Neuronal stem cell (in vitro differentiated cells): ENCODE results near the gene NUDT19.
"Not testable (repeated sequence)": the region's sequence is repeated elsewhere in the genome, so short reads cannot be mapped to it uniquely, and the experiment has no call there.

ENCODE experiments used
- DNase-seq: peaks from one replicate; pipeline ENCODE4 v3.0.0-alpha.2; 2013; ENCODE audit warnings: low spot score
- H2AFZ ChIP-seq: one replicate; pipeline ENCODE4 v1.6.1; 2013; ENCODE audit warnings: mild to moderate bottlenecking, low read length, inconsistent platforms
- H2AK5ac ChIP-seq: 2 replicates; pipeline ENCODE4 v1.6.1; 2013; ENCODE audit warnings: low read depth, mild to moderate bottlenecking, inconsistent platforms, low read length, moderate library complexity, mixed read lengths
- H2BK120ac ChIP-seq: 2 replicates; pipeline ENCODE4 v1.6.1; 2013; ENCODE audit warnings: low read depth, mild to moderate bottlenecking, inconsistent platforms, low read length, moderate library complexity, mixed read lengths
- H2BK12ac ChIP-seq: one replicate; pipeline ENCODE4 v1.6.1; 2013; ENCODE audit warnings: low read length, inconsistent platforms
- H2BK15ac ChIP-seq: 2 replicates; pipeline ENCODE4 v1.6.1; 2013; ENCODE audit warnings: mild to moderate bottlenecking, low read length, inconsistent platforms, mixed read lengths
- H2BK5ac ChIP-seq: one replicate; pipeline ENCODE4 v1.6.1; 2013; ENCODE audit warnings: inconsistent platforms, mild to moderate bottlenecking, low read length, moderate library complexity
- H3K14ac ChIP-seq: one replicate; pipeline ENCODE4 v1.6.1; 2013; ENCODE audit warnings: low read length, inconsistent platforms
- H3K18ac ChIP-seq: 2 replicates; pipeline ENCODE4 v1.6.1; 2013; ENCODE audit warnings: low read length, inconsistent platforms
- H3K23ac ChIP-seq: 2 replicates; pipeline ENCODE4 v1.6.1; 2013; ENCODE audit warnings: low read depth, mild to moderate bottlenecking, mixed read lengths, low read length, inconsistent platforms; ENCODE audit not compliant: poor library complexity
- H3K27ac ChIP-seq: replicated peaks from 3 replicates; pipeline ENCODE4 v1.5.1; 2013; ENCODE audit warnings: low read length, inconsistent platforms
- H3K27me3 ChIP-seq, 3 experiments: 2 replicates each; pipeline ENCODE4 v1.6.1; 2013; ENCODE audit warnings: low read length in 3 of 3, mild to moderate bottlenecking in 2 of 3, inconsistent platforms in 1 of 3, low read depth in 1 of 3, mixed read lengths in 1 of 3, moderate library complexity in 1 of 3; ENCODE audit not compliant: control insufficient read depth in 3 of 3, insufficient read depth in 3 of 3
- H3K36me3 ChIP-seq, 2 donors: replicated peaks in 1 of 2; 2 replicates each; pipeline ENCODE4 v1.6.1; 2013; ENCODE audit warnings: low read length in 2 of 2; ENCODE audit not compliant: control insufficient read depth in 2 of 2, insufficient read depth in 2 of 2
- H3K4ac ChIP-seq: 2 replicates; pipeline ENCODE4 v1.6.1; 2013; ENCODE audit warnings: inconsistent platforms, mild to moderate bottlenecking, low read length, moderate library complexity
- H3K4me1 ChIP-seq, 2 donors: 1 replicate in 1 of 2; 2 replicates in 1 of 2; pipeline ENCODE4 v1.6.1; 2013; ENCODE audit warnings: low read length in 2 of 2, low read depth in 1 of 2; ENCODE audit not compliant: control insufficient read depth in 2 of 2, insufficient read depth in 1 of 2
- H3K4me2 ChIP-seq: one replicate; pipeline ENCODE4 v1.6.1; 2013; ENCODE audit warnings: mild to moderate bottlenecking, low read length, inconsistent platforms; ENCODE audit not compliant: insufficient read depth, poor library complexity, severe bottlenecking
- H3K4me3 ChIP-seq, 2 donors: 2 replicates each; pipeline ENCODE4 v1.5.1; 2013; ENCODE audit warnings: low read length in 2 of 2, mild to moderate bottlenecking in 2 of 2, inconsistent platforms in 1 of 2, moderate library complexity in 1 of 2
- H3K79me1 ChIP-seq: one replicate; pipeline ENCODE4 v1.6.1; 2013; ENCODE audit warnings: low read depth, mild to moderate bottlenecking, inconsistent platforms, low read length, moderate library complexity
- H3K9ac ChIP-seq: one replicate; pipeline ENCODE4 v1.6.1; 2013; ENCODE audit warnings: mild to moderate bottlenecking, low read depth, low read length, inconsistent platforms; ENCODE audit not compliant: poor library complexity
- H3K9me3 ChIP-seq, 2 donors: replicated peaks in 1 of 2; 2 replicates each; pipeline versions ENCODE3 to v1.6.1; 2013; ENCODE audit warnings: low read length in 2 of 2, mild to moderate bottlenecking in 2 of 2, inconsistent platforms in 1 of 2, low read depth in 1 of 2, mixed read lengths in 1 of 2, moderate library complexity in 1 of 2; ENCODE audit not compliant: control insufficient read depth in 2 of 2, insufficient read depth in 1 of 2
- H4K8ac ChIP-seq: one replicate; pipeline ENCODE4 v1.6.1; 2013; ENCODE audit warnings: low read depth, mild to moderate bottlenecking, inconsistent platforms, low read length, moderate library complexity
- H4K91ac ChIP-seq: one replicate; pipeline ENCODE4 v1.6.1; 2013; ENCODE audit warnings: low read length, low read depth, mild to moderate bottlenecking, inconsistent platforms; ENCODE audit not compliant: poor library complexity
- WGBS, 2 donors: extraction: QIAGEN DNeasy Blood & Tissue Kit; methylation state at CpG; one replicate each; pipeline ENCODE4 v1.1.7; 2013; ENCODE audit warnings: missing lambda C conversion rate in 2 of 2, mixed read lengths in 1 of 2; ENCODE audit not compliant: insufficient read length in 2 of 2, insufficient replicate concordance in 1 of 2; ENCODE audit errors: extremely low coverage in 2 of 2; 5-methylcytosine and 5-hydroxymethylcytosine counted together

Gene NUDT19

GRCh38 chr19:32702010-32702409, 10.4 kb downstream of the NUDT19 start:
- H2AFZ ChIP-seq, result no peak overlapping the region
- no peak overlapping the region for H3K4me3 ChIP-seq
- no peak overlapping the region for H3K4ac ChIP-seq
- no peak overlapping the region for H3K4me2 ChIP-seq
- no peak overlapping the region for H4K91ac ChIP-seq
- no peak overlapping the region for H3K27ac ChIP-seq
- H3K36me3 ChIP-seq, result peaks cover 0 to 2% of the 10 kb centered on the region in 2 donors
- no peaks in the 10 kb centered on the region for H3K79me1 ChIP-seq
- no peak overlapping the region for H4K8ac ChIP-seq
- no peak overlapping the region for H2AK5ac ChIP-seq
- no peak overlapping the region for H2BK5ac ChIP-seq
- no peak overlapping the region for H3K14ac ChIP-seq
- H3K9ac ChIP-seq, result no peak overlapping the region
- no peak overlapping the region for H2BK12ac ChIP-seq
- no CpG with 5 or more reads among the region's 5 CpGs for WGBS, 2 donors
- no peak for DNase-seq
- H3K23ac ChIP-seq, result no peak overlapping the region
- no peaks in the 10 kb centered on the region for H3K4me1 ChIP-seq
- no peak overlapping the region for H2BK120ac ChIP-seq
- peaks cover 2 to 3% of the 10 kb centered on the region in 2 donors for H3K9me3 ChIP-seq
- H2BK15ac ChIP-seq, result no peak overlapping the region
- no peaks in the 10 kb centered on the region for H3K27me3 ChIP-seq
- H3K18ac ChIP-seq, result no peak overlapping the region

- H3K14ac ChIP-seq, H2BK120ac ChIP-seq, H3K27ac ChIP-seq, H3K4me2 ChIP-seq, H3K27me3 ChIP-seq, H4K91ac ChIP-seq, H3K9me3 ChIP-seq, H2BK5ac ChIP-seq, H3K9ac ChIP-seq, H3K36me3 ChIP-seq, H2AFZ ChIP-seq, H3K18ac ChIP-seq, H3K79me1 ChIP-seq, DNase-seq, H4K8ac ChIP-seq, H2AK5ac ChIP-seq, H2BK12ac ChIP-seq, H3K4me1 ChIP-seq, H3K4ac ChIP-seq, H3K4me3 ChIP-seq, H2BK15ac ChIP-seq, H3K23ac ChIP-seq: not testable (repeated sequence)
- WGBS, 2 donors, result no CpG with 5 or more reads among the region's 2 CpGs
Observed at GRCh38 chr19:32704006-32704405, 12.4 kb downstream of the NUDT19 start.

- Histone ChIP-seq H2AK5ac (no peak overlapping the region), H3K23ac (no peak overlapping the region), H2BK5ac (no peak overlapping the region), H3K79me1 (no peaks in the 10 kb centered on the region), H2BK15ac (no peak overlapping the region), H3K27me3 (no peaks in the 10 kb centered on the region), H3K36me3 (peaks cover 0 to 3% of the 10 kb centered on the region in 2 donors), H3K9ac (no peak overlapping the region), H3K4me1 (no peaks in the 10 kb centered on the region), H3K27ac (no peak overlapping the region), H3K9me3 (peaks cover 2 to 3% of the 10 kb centered on the region in 2 donors), H3K4ac (no peak overlapping the region), H4K91ac (no peak overlapping the region), H2BK120ac (no peak overlapping the region), H2AFZ (no peak overlapping the region), H2BK12ac (no peak overlapping the region), H3K4me3 (no peak overlapping the region), H3K14ac (no peak overlapping the region), H3K18ac (no peak overlapping the region), H4K8ac (no peak overlapping the region), H3K4me2 (no peak overlapping the region)
- no peak for DNase-seq
- no CpG with 5 or more reads among the region's 3 CpGs for WGBS, 2 donors
Observed at GRCh38 chr19:32708457-32708856, 16.8 kb downstream of the NUDT19 start.

GRCh38 chr19:32709032-32709431, 17.4 kb downstream of the NUDT19 start:
- no peaks in the 10 kb centered on the region for H3K27me3 ChIP-seq
- no peaks in the 10 kb centered on the region for H3K79me1 ChIP-seq
- H4K8ac ChIP-seq, result no peak overlapping the region
- no peak overlapping the region for H2BK5ac ChIP-seq
- no peak overlapping the region for H2BK15ac ChIP-seq
- H2AK5ac ChIP-seq, result no peak overlapping the region
- H3K4me3 ChIP-seq, result no peak overlapping the region
- no peak overlapping the region for H2AFZ ChIP-seq
- H3K18ac ChIP-seq, result no peak overlapping the region
- no peak overlapping the region for H2BK120ac ChIP-seq
- no CpG with 5 or more reads among the region's 5 CpGs for WGBS, 2 donors
- H4K91ac ChIP-seq, result no peak overlapping the region
- no peak overlapping the region for H3K4me2 ChIP-seq
- peaks cover 2 to 3% of the 10 kb centered on the region in 2 donors for H3K9me3 ChIP-seq
- H2BK12ac ChIP-seq, result no peak overlapping the region
- peaks cover 0 to 3% of the 10 kb centered on the region in 2 donors for H3K36me3 ChIP-seq
- DNase-seq, result no peak
- no peak overlapping the region for H3K27ac ChIP-seq
- no peak overlapping the region for H3K14ac ChIP-seq
- H3K4ac ChIP-seq, result no peak overlapping the region
- H3K23ac ChIP-seq, result no peak overlapping the region
- no peaks in the 10 kb centered on the region for H3K4me1 ChIP-seq
- no peak overlapping the region for H3K9ac ChIP-seq
